Glutamatergic neuron (in vitro differentiated cells): ENCODE results near the gene CDC14B. TPM values are rescaled to one million over a fixed set of nuclear protein-coding genes. Genes with fewer than 3 reads are reported as not detected.

Experiments used
- DNase-seq: peaks from one replicate; pipeline ENCODE4 v3.0.0; 2022
- H3K27ac Mint-ChIP-seq: one replicate; pipeline ENCODE4 v1.8.0; 2020; ENCODE audit warnings: mild to moderate bottlenecking, mixed read lengths, inconsistent platforms; ENCODE audit not compliant: unreplicated experiment
- H3K27me3 Mint-ChIP-seq: one replicate; pipeline ENCODE4 v1.8.0; 2020; ENCODE audit warnings: mild to moderate bottlenecking, moderate library complexity, mixed read lengths, inconsistent platforms; ENCODE audit not compliant: unreplicated experiment
- H3K36me3 Mint-ChIP-seq: one replicate; pipeline ENCODE4 v1.8.0; 2020; ENCODE audit warnings: mild to moderate bottlenecking, mixed read lengths, inconsistent platforms; ENCODE audit not compliant: unreplicated experiment
- H3K4me1 Mint-ChIP-seq: one replicate; pipeline ENCODE4 v1.8.0; 2020; ENCODE audit warnings: mild to moderate bottlenecking, low read depth, mixed read lengths, inconsistent platforms; ENCODE audit not compliant: unreplicated experiment
- H3K4me3 Mint-ChIP-seq: one replicate; pipeline ENCODE4 v1.8.0; 2020; ENCODE audit warnings: mild to moderate bottlenecking, mixed read lengths, inconsistent platforms; ENCODE audit not compliant: unreplicated experiment
- H3K9me3 Mint-ChIP-seq: one replicate; pipeline ENCODE4 v1.8.0; 2020; ENCODE audit warnings: mild to moderate bottlenecking, moderate library complexity, mixed read lengths, inconsistent platforms; ENCODE audit not compliant: unreplicated experiment
- total RNA-seq: library from RNA; stranded (reverse); fragmentation: NEBNext Ultra II Directional; extraction: Animal tissue kit (Norgen Biotek cat#: 25700); gene quantifications from one replicate; pipeline ENCODE4 v1.2.1, GENCODE V29; 2021; ENCODE audit not compliant: unreplicated experiment
- TF ChIP-seq, protein P1 (sequence below): fragments of 200-600 bp; sonication (generic); IDR thresholded peaks from one replicate; pipeline ENCODE4 v1.5.0; 2021; ENCODE audit not compliant: partially characterized antibody, unreplicated experiment

The CDC14B gene
- total RNA-seq, 1 donor from 2014 or later, result 9.2 TPM

DNA sequence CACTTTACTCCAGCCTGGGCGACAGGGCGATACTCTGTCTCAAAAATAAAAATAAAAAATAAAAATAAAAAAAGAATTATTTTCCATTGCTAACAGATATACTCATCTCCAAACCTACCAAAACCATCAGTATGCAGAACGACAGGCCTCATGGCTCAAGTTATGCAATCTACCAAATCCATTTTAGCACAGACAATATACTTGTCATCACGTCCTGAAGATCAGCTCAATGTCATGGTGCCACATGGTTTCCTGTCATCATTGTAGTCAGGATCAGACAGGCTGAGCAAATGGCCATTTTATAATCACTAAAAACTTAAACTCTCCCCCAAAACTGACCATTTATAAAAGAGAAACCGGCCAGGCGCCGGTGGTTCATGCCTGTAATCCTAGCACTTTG lies 100.5 kb downstream of the CDC14B start:
- TF ChIP-seq, protein P1, sequence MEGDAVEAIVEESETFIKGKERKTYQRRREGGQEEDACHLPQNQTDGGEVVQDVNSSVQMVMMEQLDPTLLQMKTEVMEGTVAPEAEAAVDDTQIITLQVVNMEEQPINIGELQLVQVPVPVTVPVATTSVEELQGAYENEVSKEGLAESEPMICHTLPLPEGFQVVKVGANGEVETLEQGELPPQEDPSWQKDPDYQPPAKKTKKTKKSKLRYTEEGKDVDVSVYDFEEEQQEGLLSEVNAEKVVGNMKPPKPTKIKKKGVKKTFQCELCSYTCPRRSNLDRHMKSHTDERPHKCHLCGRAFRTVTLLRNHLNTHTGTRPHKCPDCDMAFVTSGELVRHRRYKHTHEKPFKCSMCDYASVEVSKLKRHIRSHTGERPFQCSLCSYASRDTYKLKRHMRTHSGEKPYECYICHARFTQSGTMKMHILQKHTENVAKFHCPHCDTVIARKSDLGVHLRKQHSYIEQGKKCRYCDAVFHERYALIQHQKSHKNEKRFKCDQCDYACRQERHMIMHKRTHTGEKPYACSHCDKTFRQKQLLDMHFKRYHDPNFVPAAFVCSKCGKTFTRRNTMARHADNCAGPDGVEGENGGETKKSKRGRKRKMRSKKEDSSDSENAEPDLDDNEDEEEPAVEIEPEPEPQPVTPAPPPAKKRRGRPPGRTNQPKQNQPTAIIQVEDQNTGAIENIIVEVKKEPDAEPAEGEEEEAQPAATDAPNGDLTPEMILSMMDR, result no peak
- H3K4me1 Mint-ChIP-seq, result peaks cover 21% of the 10 kb centered on the region
- H3K36me3 Mint-ChIP-seq, result no peaks in the 10 kb centered on the region
- peaks cover 4% of the 10 kb centered on the region for H3K9me3 Mint-ChIP-seq
- H3K4me3 Mint-ChIP-seq, result no peak overlapping the region
- H3K27me3 Mint-ChIP-seq, result peaks cover 4% of the 10 kb centered on the region
- no peak for DNase-seq
- no peak overlapping the region for H3K27ac Mint-ChIP-seq

DNA sequence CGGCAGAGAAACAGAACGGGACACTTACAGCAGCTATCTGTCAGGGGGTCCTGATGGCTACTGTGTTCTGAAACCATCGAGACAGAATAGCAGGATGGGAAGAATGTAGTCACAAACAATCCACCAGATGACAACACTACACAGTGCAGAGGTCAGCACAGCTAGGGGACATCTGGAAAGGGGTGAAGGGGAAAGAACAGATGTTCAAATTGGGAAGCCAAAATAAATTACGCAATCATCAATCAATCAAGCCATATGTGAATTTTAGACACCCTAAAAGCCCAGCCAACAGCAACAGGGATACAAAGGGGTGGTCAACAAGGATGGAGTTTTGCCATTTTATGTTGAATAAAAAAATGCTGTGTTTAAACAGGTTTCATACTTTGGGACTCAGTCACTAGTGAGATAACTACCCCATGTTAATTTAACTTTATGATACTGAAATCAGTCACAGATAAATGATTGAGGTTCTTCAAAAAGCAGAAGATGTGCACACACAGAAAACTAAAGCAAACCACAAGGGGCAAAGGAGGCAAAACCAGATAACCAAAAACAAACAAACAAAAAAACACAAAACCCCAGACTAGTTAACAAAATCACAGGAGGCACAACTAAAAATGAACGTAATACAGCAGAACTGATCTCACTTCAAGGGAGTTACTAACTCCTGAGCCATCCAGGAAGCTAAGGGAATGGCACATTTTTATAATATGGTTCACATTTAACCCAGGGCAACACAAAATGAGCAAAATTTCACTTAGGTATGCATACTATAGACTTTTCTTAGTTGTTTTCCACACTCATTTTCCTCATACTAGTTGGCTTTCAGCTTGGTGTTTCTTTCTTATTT lies 103.8 kb downstream of the CDC14B start:
- peak overlapping the region; percentile 85 for H3K27ac Mint-ChIP-seq
- H3K27me3 Mint-ChIP-seq, result peaks cover 4% of the 10 kb centered on the region
- TF ChIP-seq, protein P1, result no peak
- peaks cover 34% of the 10 kb centered on the region for H3K4me1 Mint-ChIP-seq
- H3K36me3 Mint-ChIP-seq, result no peaks in the 10 kb centered on the region
- H3K4me3 Mint-ChIP-seq, result peak overlapping the region; percentile 65
- no peak for DNase-seq
- peaks cover 4% of the 10 kb centered on the region for H3K9me3 Mint-ChIP-seq

DNA sequence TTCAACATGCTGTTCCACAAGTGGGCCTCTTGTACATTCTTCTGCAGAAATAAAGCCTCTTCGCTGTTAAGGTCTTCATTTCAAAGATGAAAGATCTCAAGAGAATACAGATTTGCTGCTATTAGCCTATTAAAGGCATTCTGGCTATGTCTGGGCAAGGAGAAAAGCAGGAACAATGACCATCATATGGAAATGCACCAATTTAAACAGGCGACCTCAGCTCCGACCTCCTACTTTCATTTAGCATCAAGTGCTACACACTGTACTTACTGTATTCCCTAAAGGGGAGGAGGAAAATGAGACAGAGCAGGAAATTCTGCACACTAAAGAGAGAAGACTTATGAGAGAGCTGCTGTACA lies 104.9 kb downstream of the CDC14B start:
- Mint-ChIP-seq H3K27ac (peak overlapping the region; percentile 85), H3K4me1 (peaks cover 31% of the 10 kb centered on the region), H3K4me3 (peak overlapping the region; percentile 20), H3K27me3 (peaks cover 4% of the 10 kb centered on the region), H3K9me3 (peaks cover 4% of the 10 kb centered on the region), H3K36me3 (no peaks in the 10 kb centered on the region)
- TF ChIP-seq, protein P1, result no peak
- no peak for DNase-seq

DNA sequence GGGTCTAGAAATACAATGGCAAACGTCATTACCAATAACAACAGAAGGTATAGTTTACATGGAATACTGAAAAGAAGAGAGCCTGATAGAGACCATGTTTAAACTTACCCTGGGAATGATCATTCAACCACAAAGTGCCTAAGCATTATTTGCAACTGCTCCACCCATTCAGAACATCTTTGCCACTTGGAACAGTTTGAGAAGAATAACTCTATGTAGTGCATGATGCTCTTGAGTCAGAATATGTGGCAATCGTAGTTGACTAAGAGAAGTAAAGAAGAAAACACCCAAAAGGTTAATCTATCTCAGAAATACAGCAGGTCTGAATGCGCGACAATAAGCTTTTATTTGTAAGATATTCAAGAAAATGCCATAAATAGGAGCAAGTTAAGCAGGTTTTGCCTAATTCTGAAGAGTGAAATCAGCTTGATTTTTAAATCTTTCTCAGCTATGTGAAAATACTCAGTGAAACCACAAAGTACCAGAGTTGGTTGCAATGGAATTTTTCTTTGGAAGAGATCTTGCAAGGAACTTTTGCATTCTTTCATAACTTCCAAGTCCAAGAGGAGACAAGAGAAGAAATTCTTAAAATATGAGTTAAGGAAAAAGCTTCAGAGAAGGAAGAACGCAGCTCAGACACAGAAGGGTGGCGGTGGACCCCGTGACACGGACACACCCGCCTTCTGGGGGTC lies 105.4 kb downstream of the CDC14B start:
- Mint-ChIP-seq H3K27me3 (peaks cover 4% of the 10 kb centered on the region), H3K9me3 (peaks cover 4% of the 10 kb centered on the region), H3K4me1 (peaks cover 29% of the 10 kb centered on the region), H3K27ac (peak overlapping the region; percentile 8), H3K4me3 (no peak overlapping the region), H3K36me3 (no peaks in the 10 kb centered on the region)
- TF ChIP-seq, protein P1, result no peak
- DNase-seq, result no peak

DNA sequence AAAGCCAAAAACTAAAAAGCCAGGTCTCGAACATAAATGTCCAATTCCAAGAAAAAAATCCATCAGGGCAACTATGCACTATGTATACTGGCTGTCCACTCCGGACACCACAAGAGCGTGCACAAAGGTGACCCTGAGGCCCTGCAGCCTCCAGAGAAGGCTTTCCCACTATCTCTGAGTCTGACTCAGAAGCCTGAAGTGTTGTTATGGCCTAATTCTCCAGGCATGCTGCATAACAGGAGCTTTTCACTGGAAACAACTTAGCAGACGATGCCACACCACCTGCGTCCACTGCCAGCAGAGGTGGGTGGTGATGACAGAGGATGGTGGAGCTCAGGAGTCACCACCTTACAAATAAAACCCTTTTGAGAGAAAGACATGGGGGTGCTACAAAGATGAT lies 106.0 kb downstream of the CDC14B start:
- H3K36me3 Mint-ChIP-seq, result no peaks in the 10 kb centered on the region
- peak overlapping the region; percentile 52 for H3K27ac Mint-ChIP-seq
- H3K4me1 Mint-ChIP-seq, result peaks cover 29% of the 10 kb centered on the region
- TF ChIP-seq, protein P1, result no peak
- peaks cover 4% of the 10 kb centered on the region for H3K9me3 Mint-ChIP-seq
- no peak for DNase-seq
- H3K27me3 Mint-ChIP-seq, result peaks cover 4% of the 10 kb centered on the region
- peak overlapping the region; percentile 62 for H3K4me3 Mint-ChIP-seq
